Thoracic aorta (tissue), 2 donors: ENCODE measurements around the gene S100A10. TPM values are rescaled to one million over a fixed set of nuclear protein-coding genes. Genes with fewer than 3 reads are reported as not detected.

Experiments used
- ATAC-seq: fragments of 150-250 bp; one replicate; pipeline ENCODE4 v1.8.0; 2017; ENCODE audit warnings: low read depth; ENCODE audit not compliant: insufficient number of reproducible peaks, low FRiP score
- DNase-seq: peaks from one replicate; pipeline ENCODE4 v3.0.0-alpha.2; 2020; ENCODE audit warnings: low spot score
- H3K27ac ChIP-seq, 2 donors: fragments of 200-600 bp; sonication (generic); 1 replicate in 1 of 2; 2 replicates in 1 of 2; pipeline ENCODE4 v1.5.1; 2016; ENCODE audit warnings: mild to moderate bottlenecking in 2 of 2, moderate library complexity in 2 of 2
- H3K27me3 ChIP-seq: fragments of 200-600 bp; sonication (generic); replicated peaks from 2 replicates; pipeline ENCODE4 v1.6.0; 2016; ENCODE audit warnings: mild to moderate bottlenecking; ENCODE audit not compliant: insufficient read depth
- H3K36me3 ChIP-seq: fragments of 200-600 bp; sonication (generic); one replicate; pipeline ENCODE4 v1.5.1; 2016
- H3K4me1 ChIP-seq, 2 donors: fragments of 200-600 bp; sonication (generic); 1 replicate in 1 of 2; 2 replicates in 1 of 2; pipeline versions ENCODE4 v1.5.1 to v1.6.0; 2016; ENCODE audit warnings: low read depth in 2 of 2, mild to moderate bottlenecking in 1 of 2; ENCODE audit not compliant: control insufficient read depth in 1 of 2
- H3K4me3 ChIP-seq: fragments of 200-600 bp; sonication (generic); 2 replicates; pipeline ENCODE4 v1.5.1; 2016; ENCODE audit warnings: mild to moderate bottlenecking
- H3K9me3 ChIP-seq: fragments of 200-600 bp; sonication (generic); 2 replicates; pipeline ENCODE4 v1.5.1; 2016
- CTCF ChIP-seq: fragments of 200-600 bp; sonication (generic); IDR thresholded peaks from one replicate; pipeline ENCODE4 v1.5.1; 2019; ENCODE audit warnings: antibody characterized with exemption
- total RNA-seq, 2 donors: library from RNA; depleted of rRNA; stranded (reverse); fragments of >200 nt; gene quantifications; one replicate each; pipeline versions ENCODE4 v1.1.0 to v1.2.3, GENCODE V29; 2016

The S100A10 gene
- total RNA-seq, 2 donors from 2014 or later, result 47.0 to 107 TPM

DNA sequence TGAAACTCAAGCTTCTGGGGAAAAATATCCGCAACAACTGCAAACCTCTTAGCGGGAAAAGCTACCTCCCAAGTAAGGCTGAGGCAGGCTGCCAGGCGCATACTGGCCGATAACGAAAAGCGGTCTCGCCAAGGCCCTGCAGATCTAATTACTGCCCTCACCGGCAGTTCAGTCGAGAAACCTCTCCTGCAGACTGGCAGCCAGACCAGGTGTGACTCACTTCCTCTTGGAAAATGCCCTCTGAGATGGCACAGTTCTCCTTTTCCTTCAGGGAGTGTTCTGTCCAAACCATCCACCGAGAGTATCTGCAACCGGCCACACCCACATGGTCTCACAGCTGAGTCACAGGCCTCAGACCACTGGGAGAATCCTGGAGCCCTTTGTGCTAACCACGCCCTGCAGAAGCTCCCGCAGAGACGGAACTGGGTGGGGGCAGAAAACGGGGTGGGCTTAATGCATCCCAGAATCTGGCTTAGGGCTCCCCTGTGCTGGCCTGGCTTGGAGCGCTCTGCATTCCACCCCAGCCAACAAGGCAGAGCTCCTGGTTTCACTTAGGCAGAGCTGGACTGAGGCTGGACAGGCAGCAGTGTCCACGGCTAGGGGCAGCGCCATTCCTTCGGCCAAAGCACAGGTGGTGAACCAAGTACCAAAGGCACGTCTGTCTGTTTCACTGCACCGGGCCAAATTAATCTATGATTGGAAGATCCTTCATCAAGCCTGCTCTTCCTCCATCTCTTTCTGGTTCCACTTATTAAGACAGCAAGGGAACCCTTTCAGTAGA, 1.2 kb downstream of the S100A10 start:
- Histone ChIP-seq H3K27me3 (no peaks in the 10 kb centered on the region), H3K4me1 (peaks cover 49 to 67% of the 10 kb centered on the region in 2 donors), H3K9me3 (no peaks in the 10 kb centered on the region), H3K4me3 (peak overlapping the region; percentile 85), H3K27ac (peak overlapping the region; percentile 84 to 88), H3K36me3 (no peaks in the 10 kb centered on the region)
- ATAC-seq (no peak), DNase-seq (peak; percentile 76)
- TF ChIP-seq CTCF, result no peak

GRCh38 chr1:151991663-151992302, 1.9 kb downstream of the S100A10 start:
- H3K27ac ChIP-seq, result peak overlapping the region; percentile 21 to 88
- no peak for DNase-seq
- no peak for TF ChIP-seq CTCF
- H3K27me3 ChIP-seq, result no peaks in the 10 kb centered on the region
- no peak for ATAC-seq
- H3K4me3 ChIP-seq, result peak overlapping the region; percentile 85
- H3K9me3 ChIP-seq, result no peaks in the 10 kb centered on the region
- H3K36me3 ChIP-seq, result no peaks in the 10 kb centered on the region
- H3K4me1 ChIP-seq, result peaks cover 49 to 68% of the 10 kb centered on the region in 2 donors

DNA sequence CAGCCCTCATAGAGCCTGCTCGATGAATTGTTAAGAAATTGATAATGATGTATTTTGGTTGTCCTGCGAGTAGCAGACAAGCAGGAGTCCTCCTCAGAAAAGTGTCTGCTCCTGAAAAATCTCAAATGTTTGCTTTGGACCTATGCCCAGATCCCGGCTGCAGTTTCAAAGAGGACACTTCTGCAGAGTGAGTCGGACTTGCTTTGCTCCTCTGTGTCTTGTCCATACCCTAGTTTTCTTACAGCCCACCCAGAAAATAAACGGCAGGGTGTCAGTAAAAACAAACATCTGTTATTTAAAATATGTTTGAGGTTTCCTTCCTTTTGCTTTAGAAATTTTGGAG, 2.8 kb downstream of the S100A10 start:
- H3K36me3 ChIP-seq, result peaks cover under 1% of the 10 kb centered on the region
- no peak overlapping the region for H3K4me3 ChIP-seq
- H3K27me3 ChIP-seq, result no peaks in the 10 kb centered on the region
- no peak for TF ChIP-seq CTCF
- DNase-seq, result no peak
- peaks cover 49 to 68% of the 10 kb centered on the region in 2 donors for H3K4me1 ChIP-seq
- ATAC-seq, result no peak
- peak overlapping the region; percentile 16 to 88 for H3K27ac ChIP-seq
- no peaks in the 10 kb centered on the region for H3K9me3 ChIP-seq

DNA sequence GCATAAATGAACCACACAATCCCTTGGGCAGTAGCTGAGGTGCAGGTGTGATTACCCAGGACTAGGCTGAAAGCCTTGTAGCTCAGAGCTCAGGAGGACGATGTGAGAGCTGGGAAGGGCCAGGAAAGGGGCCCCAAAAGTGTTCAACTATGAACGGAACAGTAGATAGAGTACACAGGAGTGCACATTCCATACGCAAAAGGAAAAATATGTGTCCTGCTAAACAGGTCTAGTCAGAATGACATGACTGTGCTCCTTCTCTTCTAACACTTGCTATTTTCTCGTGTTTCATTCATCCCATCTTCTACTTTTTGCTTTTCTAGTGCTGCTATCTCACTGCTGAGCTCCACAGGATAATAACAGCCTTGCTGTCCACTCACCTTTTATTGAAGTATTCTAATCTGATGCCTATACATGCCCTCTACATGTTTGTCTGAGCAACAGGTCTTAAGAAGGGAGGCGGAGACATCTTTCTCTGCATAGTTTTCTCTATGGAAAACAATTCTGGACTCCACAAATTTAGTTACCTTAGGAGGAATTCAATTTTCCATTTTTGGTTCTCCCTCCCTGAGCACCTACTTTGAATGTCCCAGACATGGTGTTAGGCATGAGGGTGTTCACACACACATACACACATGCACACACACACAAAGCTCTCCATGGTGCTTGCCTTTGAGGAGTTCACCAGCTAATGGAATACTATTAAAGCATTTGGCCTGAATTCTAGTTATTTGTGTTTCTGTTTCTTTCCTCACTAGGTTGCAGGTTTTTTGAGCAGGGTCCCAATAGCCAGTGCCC, 3.4 kb downstream of the S100A10 start:
- ATAC-seq (no peak), DNase-seq (no peak)
- H3K36me3 ChIP-seq, result peaks cover 6% of the 10 kb centered on the region
- H3K27me3 ChIP-seq, result no peaks in the 10 kb centered on the region
- no peak overlapping the region for H3K4me3 ChIP-seq
- H3K27ac ChIP-seq, result peak overlapping the region; percentile 26 to 80
- no peaks in the 10 kb centered on the region for H3K9me3 ChIP-seq
- TF ChIP-seq CTCF, result no peak
- H3K4me1 ChIP-seq, result peaks cover 49 to 66% of the 10 kb centered on the region in 2 donors
